Measurements from ENCODE around the gene IL17RD.

DNA sequence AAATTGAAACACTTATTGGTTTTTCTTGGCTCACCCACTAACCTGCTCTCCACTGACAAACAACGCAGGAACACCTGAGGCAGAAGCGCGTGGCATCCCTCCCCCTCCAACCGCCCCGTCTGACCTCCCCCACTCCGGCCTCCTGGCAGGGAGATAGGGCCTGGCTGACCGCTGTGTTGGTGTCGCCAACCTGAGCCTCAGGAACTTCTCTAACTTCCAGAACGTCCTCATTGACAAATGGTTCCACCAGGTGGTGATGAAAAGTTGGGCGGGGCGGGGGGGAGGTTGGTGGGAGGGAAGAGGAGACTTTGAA, 22.8 kb downstream of the IL17RD start:
- TF ChIP-seq EZH2 (IDR thresholded peaks at IDR 0.05; ENCODE audit: insufficient read depth, poor library complexity, severe bottlenecking) (no peak), EZH2phosphoT487 (IDR thresholded peaks at IDR 0.05; ENCODE audit: insufficient read depth, low read depth) (no peak)

Measured in GM23248 (cell line).